Suprapubic skin (tissue), 4 donors: ENCODE data around the gene GNA15. TPM values are rescaled to one million over a fixed set of nuclear protein-coding genes. Genes with fewer than 3 reads are reported as not detected.
"Not testable (repeated sequence)": the region's sequence is repeated elsewhere in the genome, so short reads cannot be mapped to it uniquely, and the experiment has no call there.

Experiments used
- DNase-seq, 2 donors: peaks; one replicate each; pipeline ENCODE4 v3.0.0-alpha.2; 2019; ENCODE audit warnings: low spot score in 2 of 2
- H3K27ac ChIP-seq: fragments of 200-600 bp; sonication (generic); one replicate; pipeline ENCODE4 v1.5.1; 2019
- H3K27me3 ChIP-seq: fragments of 200-600 bp; sonication (generic); one replicate; pipeline ENCODE4 v1.5.1; 2019
- H3K36me3 ChIP-seq: fragments of 200-600 bp; sonication (generic); one replicate; pipeline ENCODE4 v1.5.1; 2019
- H3K4me1 ChIP-seq: fragments of 200-600 bp; sonication (generic); one replicate; pipeline ENCODE4 v1.5.1; 2019
- H3K4me3 ChIP-seq: fragments of 200-600 bp; sonication (generic); one replicate; pipeline ENCODE4 v1.5.1; 2019; ENCODE audit warnings: mild to moderate bottlenecking
- H3K9me3 ChIP-seq: fragments of 200-600 bp; sonication (generic); one replicate; pipeline ENCODE4 v1.5.1; 2019
- EP300 ChIP-seq: sonication (generic); formaldehyde crosslinking; IDR thresholded peaks from one replicate; pipeline ENCODE4 v1.6.1; 2017; ENCODE audit warnings: antibody characterized with exemption
- POLR2A ChIP-seq, 2 donors: fragments of 450-650 bp; IDR thresholded peaks; one replicate each; pipeline ENCODE4 v1.6.1; 2017; ENCODE audit warnings: antibody characterized with exemption in 2 of 2, mild to moderate bottlenecking in 2 of 2, moderate library complexity in 2 of 2
- POLR2AphosphoS5 ChIP-seq, 3 donors: sonication (generic); formaldehyde crosslinking; IDR thresholded peaks; one replicate each; pipeline ENCODE4 v1.6.1; 2017; ENCODE audit warnings: antibody characterized with exemption in 3 of 3
- WGBS: methylation state at CpG from one replicate; pipeline ENCODE4 v1.1.5; 2018; 5-methylcytosine and 5-hydroxymethylcytosine counted together
- total RNA-seq, 4 donors: library from RNA; depleted of rRNA; stranded (reverse); fragments of >200 nt; gene quantifications; one replicate each; pipeline ENCODE4 v1.1.0, GENCODE V29; 2016
- TF ChIP-seq, protein P1 (sequence below), 2 donors: fragments of 200-600 bp in 1 of 2; fragments of 450-650 bp in 1 of 2; sonication (generic) in 1 of 2; IDR thresholded peaks; one replicate each; pipeline ENCODE4 v1.5.1; 2016 to 2019; ENCODE audit warnings: antibody characterized with exemption in 2 of 2, mild to moderate bottlenecking in 1 of 2, moderate library complexity in 1 of 2

Gene GNA15
- total RNA-seq, 4 donors from 2014 or later: 29.9 to 117 (median 85.0) TPM

DNA sequence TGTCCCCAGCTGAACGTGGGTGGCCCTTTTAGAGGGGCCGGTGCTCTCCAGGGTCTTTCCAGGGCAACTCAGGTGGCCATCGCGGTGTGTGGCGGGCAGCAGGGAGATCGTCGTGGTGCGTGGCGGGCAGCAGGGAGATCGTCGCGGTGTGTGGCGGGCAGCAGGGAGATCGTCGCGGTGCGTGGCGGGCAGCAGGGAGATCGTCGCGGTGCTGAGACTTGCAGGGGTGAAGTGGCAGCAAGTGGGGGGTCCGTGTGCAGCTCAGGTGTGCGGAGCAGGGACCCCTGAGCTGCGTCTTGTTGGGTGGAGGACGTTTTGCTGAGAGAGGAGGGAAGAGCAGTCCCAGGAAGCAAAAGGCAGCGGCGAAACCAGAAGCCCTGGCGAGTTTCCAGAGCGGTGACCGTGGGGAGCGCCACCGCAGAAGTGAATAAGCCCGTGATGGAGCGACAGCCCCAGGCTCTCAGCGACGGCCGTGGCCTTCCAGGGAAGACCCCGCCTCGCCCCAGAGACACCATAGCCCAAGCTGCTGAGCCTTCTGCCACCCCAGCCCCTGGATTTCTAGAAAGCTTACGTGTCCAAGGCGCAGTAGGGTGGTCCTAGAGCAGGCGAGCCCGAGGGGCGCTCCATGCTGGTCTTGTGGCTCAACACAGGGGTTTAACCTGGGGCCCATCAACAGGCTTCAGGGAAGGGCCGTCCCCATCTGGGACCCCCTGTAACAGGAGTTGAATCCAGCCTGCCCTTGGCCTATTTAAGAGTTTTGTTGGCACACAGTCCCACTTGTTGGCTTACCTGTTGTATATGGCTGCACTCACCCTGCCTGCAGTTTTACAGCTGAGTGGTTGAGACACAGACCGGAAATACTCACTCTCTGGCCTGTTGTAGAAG, 55.3 kb downstream of the GNA15 start:
- no peak overlapping the region for H3K27ac ChIP-seq
- TF ChIP-seq, protein P1, sequence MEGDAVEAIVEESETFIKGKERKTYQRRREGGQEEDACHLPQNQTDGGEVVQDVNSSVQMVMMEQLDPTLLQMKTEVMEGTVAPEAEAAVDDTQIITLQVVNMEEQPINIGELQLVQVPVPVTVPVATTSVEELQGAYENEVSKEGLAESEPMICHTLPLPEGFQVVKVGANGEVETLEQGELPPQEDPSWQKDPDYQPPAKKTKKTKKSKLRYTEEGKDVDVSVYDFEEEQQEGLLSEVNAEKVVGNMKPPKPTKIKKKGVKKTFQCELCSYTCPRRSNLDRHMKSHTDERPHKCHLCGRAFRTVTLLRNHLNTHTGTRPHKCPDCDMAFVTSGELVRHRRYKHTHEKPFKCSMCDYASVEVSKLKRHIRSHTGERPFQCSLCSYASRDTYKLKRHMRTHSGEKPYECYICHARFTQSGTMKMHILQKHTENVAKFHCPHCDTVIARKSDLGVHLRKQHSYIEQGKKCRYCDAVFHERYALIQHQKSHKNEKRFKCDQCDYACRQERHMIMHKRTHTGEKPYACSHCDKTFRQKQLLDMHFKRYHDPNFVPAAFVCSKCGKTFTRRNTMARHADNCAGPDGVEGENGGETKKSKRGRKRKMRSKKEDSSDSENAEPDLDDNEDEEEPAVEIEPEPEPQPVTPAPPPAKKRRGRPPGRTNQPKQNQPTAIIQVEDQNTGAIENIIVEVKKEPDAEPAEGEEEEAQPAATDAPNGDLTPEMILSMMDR (IDR thresholded peaks at IDR 0.05): no peak
- TF ChIP-seq POLR2AphosphoS5 (IDR thresholded peaks at IDR 0.05) (no peak), EP300 (no peak)
- H3K27me3 ChIP-seq: no peaks in the 10 kb centered on the region
- peaks cover 9% of the 10 kb centered on the region for H3K36me3 ChIP-seq
- WGBS: 90% methylated on average over 46 of the region's 46 CpGs
- peaks cover 27% of the 10 kb centered on the region for H3K4me1 ChIP-seq
- DNase-seq: peak in 1 of 2 donors; percentile 53
- H3K4me3 ChIP-seq: no peak overlapping the region
- H3K9me3 ChIP-seq: no peaks in the 10 kb centered on the region

- not testable (repeated sequence) for H3K36me3 ChIP-seq, H3K27me3 ChIP-seq, H3K4me3 ChIP-seq, H3K9me3 ChIP-seq, H3K27ac ChIP-seq
- DNase-seq: peak in 1 of 2 donors; percentile 51
- peaks cover 21% of the 10 kb centered on the region for H3K4me1 ChIP-seq
- WGBS: 93% methylated on average over 12 of the region's 12 CpGs
These were observed 55.9 kb downstream of the GNA15 start for GRCh38 chr19:3191806-3192104.

DNA sequence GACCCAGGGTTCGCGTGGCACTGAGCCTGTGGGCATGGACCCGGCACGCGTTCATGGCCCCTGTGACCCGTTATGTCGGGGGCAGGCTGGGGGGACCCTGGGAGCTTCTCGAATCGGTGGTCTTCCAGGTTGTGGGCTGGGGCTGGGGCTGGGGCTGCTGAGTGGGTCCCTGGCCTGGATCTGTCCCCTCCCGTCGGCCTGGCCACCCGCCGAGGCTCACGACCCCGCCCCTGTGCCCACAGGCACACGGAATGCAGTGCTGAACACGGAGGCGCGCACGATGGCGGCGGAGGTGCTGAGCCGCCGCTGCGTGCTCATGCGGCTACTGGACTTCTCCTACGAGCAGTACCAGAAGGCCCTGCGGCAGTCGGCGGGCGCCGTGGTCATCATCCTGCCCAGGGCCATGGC, 56.4 kb downstream of the GNA15 start:
- Histone ChIP-seq H3K4me3 (no peak overlapping the region), H3K27me3 (no peaks in the 10 kb centered on the region), H3K36me3 (peaks cover 9% of the 10 kb centered on the region), H3K27ac (no peak overlapping the region), H3K9me3 (no peaks in the 10 kb centered on the region), H3K4me1 (peaks cover 16% of the 10 kb centered on the region)
- TF ChIP-seq POLR2AphosphoS5 (IDR thresholded peaks at IDR 0.05) (no peak), EP300 (no peak), POLR2A (IDR thresholded peaks at IDR 0.05) (no peak)
- TF ChIP-seq, protein P1 (IDR thresholded peaks at IDR 0.05): no peak
- DNase-seq: no peak
- WGBS: 93% methylated on average over 25 of the region's 32 CpGs

DNA sequence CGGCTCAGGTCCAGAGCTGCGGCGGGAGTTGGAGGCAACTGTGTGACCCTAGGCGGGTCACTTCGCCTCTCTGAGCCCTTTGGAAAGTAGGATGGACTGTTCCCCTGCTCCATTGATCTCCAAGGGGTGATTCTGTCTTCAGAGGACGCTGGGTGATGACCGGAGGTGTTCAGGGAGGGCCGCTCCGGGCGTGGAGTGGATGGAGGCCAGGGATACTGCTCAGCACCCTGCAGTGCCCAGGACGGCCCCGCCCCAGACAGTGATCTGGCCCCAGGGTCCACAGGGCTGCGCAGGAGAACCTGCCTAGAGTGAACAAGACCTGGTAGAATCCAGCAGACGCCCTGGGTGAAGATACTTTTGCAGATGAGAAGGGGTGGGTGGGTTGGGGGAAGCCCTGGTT, 56.9 kb downstream of the GNA15 start:
- no peaks in the 10 kb centered on the region for H3K27me3 ChIP-seq
- no peaks in the 10 kb centered on the region for H3K9me3 ChIP-seq
- H3K4me1 ChIP-seq: peaks cover 12% of the 10 kb centered on the region
- H3K27ac ChIP-seq: no peak overlapping the region
- 67% methylated on average over 1 of the region's 14 CpGs for WGBS
- H3K36me3 ChIP-seq: peaks cover 9% of the 10 kb centered on the region
- H3K4me3 ChIP-seq: no peak overlapping the region
- TF ChIP-seq POLR2AphosphoS5 (IDR thresholded peaks at IDR 0.05) (no peak), EP300 (no peak), POLR2A (IDR thresholded peaks at IDR 0.05) (no peak)
- TF ChIP-seq, protein P1 (IDR thresholded peaks at IDR 0.05): no peak
- DNase-seq: no peak

- no peak for DNase-seq
- WGBS: 88% methylated on average over 19 of the region's 40 CpGs
- TF ChIP-seq POLR2A (IDR thresholded peaks at IDR 0.05) (no peak), POLR2AphosphoS5 (IDR thresholded peaks at IDR 0.05) (no peak), EP300 (no peak)
- peaks cover 9% of the 10 kb centered on the region for H3K36me3 ChIP-seq
- no peaks in the 10 kb centered on the region for H3K9me3 ChIP-seq
- H3K4me3 ChIP-seq: no peak overlapping the region
- H3K4me1 ChIP-seq: peaks cover 4% of the 10 kb centered on the region
- H3K27ac ChIP-seq: no peak overlapping the region
- H3K27me3 ChIP-seq: no peaks in the 10 kb centered on the region
These were observed 57.6 kb downstream of the GNA15 start for GRCh38 chr19:3193256-3194105.
